Measurements from ENCODE around the gene FAM118B.

- TF ChIP-seq POLR2A (IDR thresholded peaks at IDR 0.05): no peak
- TF ChIP-seq CTCF (IDR thresholded peaks at IDR 0.05): peak; percentile 85 to 88 (median 86)
Observed at GRCh38 chr11:126310200-126310991, 98.8 kb downstream of the FAM118B start.
